HG03095 (cell line): ENCODE measurements around the gene TMPRSS13.
"Not testable (repeated sequence)": the region's sequence is repeated elsewhere in the genome, so short reads cannot be mapped to it uniquely, and the experiment has no call there.

Experiments used
- ATAC-seq: cut with Tn5 transposase; IDR thresholded peaks from one replicate; pipeline ENCODE4 v1.9.1; 2021; ENCODE audit warnings: moderate library complexity; ENCODE audit not compliant: unreplicated experiment

The TMPRSS13 gene

GRCh38 chr11:117931331-117931950 lies 2.2 kb upstream of the TMPRSS13 start:
- no peak for ATAC-seq

GRCh38 chr11:117930668-117931330 lies 1.6 kb upstream of the TMPRSS13 start:
- ATAC-seq = no peak

GRCh38 chr11:117929916-117930570 lies 841 bp upstream of the TMPRSS13 start:
- ATAC-seq = no peak

GRCh38 chr11:117928446-117929141 lies 608 bp downstream of the TMPRSS13 start:
- ATAC-seq = no peak

GRCh38 chr11:117927926-117928325 lies 1.3 kb downstream of the TMPRSS13 start:
- ATAC-seq = no peak

- ATAC-seq = not testable (repeated sequence)
Measured at GRCh38 chr11:117926166-117926565, 3.0 kb downstream of the TMPRSS13 start.

- ATAC-seq = no peak
Measured at GRCh38 chr11:117925198-117925925, 3.8 kb downstream of the TMPRSS13 start.

GRCh38 chr11:117924631-117925170 lies 4.5 kb downstream of the TMPRSS13 start:
- no peak for ATAC-seq

GRCh38 chr11:117923773-117924172 lies 5.4 kb downstream of the TMPRSS13 start:
- no peak for ATAC-seq

- no peak for ATAC-seq
Measured at GRCh38 chr11:117923275-117923674, 5.9 kb downstream of the TMPRSS13 start.

- no peak for ATAC-seq
Measured at GRCh38 chr11:117921893-117922292, 7.3 kb downstream of the TMPRSS13 start.

- ATAC-seq = no peak
Measured at GRCh38 chr11:117921456-117921855, 7.7 kb downstream of the TMPRSS13 start.

GRCh38 chr11:117919781-117920221 lies 9.4 kb downstream of the TMPRSS13 start:
- ATAC-seq = no peak

GRCh38 chr11:117919341-117919740 lies 9.9 kb downstream of the TMPRSS13 start:
- no peak for ATAC-seq

- no peak for ATAC-seq
Measured at GRCh38 chr11:117918366-117919255, 10.6 kb downstream of the TMPRSS13 start.

- ATAC-seq = no peak
Measured at GRCh38 chr11:117917591-117918151, 11.5 kb downstream of the TMPRSS13 start.

GRCh38 chr11:117916956-117917355 lies 12.2 kb downstream of the TMPRSS13 start:
- ATAC-seq = no peak

- no peak for ATAC-seq
Measured at GRCh38 chr11:117915672-117916235, 13.4 kb downstream of the TMPRSS13 start.
